ENCODE measurements around the gene PRKAG3. TPM values are rescaled to one million over a fixed set of nuclear protein-coding genes. Genes with fewer than 3 reads are reported as not detected.

PRKAG3 gene
- total and polyA plus RNA-seq, 4 donors: 0.08 TPM; not detected in 3

DNA sequence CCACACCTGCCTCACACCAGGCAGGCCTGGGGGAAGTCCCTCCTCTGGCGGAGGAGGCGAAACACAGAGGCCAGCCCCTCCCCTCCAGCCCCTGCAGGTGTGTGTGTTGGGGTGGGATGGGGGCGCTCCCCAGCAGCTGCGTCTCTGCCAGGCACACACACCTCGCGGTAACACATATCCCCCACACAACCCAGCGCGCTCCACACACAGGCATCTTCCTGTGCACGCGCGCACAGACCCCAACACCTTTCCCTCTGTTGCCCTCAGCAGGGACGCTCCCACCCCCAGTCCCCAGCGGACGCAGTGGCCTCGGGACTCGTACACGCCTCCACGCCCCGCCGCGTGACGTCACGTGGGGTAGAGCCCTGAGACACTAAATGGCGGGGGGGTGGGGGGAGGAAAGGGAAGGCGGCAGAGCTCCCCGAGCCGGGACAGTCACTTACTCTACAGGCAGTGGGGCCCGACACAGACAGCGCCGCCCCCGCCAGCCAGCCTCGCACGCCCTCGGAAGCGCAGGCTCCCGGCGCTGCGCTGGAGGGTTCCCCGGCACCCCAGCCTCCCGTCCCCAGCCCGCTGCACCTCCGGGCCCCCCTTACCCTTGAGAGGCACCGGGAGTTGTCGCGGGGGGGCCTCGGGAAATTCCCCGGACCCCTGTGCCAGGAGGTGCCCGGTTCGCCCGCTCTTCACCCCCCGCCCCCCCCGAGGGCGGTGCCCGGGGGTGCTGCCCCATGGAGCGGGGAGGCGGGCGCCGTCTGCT lies 48.7 kb upstream of the PRKAG3 start, which contains the start of gene WNT10A:
Gene WNT10A (plus strand): TSS at position 751 of the 757 bp plus-strand sequence. CDS start 144 bp downstream, outside the sequence.
- Histone ChIP-seq H3K27ac (ENCODE audit: low read depth in 1 of 2, low read length in 2 of 2) (no peak within 1 kb of the TSS), H3K9ac (ENCODE audit: low read depth in 1 of 2, low read length in 2 of 2) (no peak within 1 kb of the TSS), H3K27me3 (ENCODE audit: control insufficient read depth in 4 of 4, insufficient read depth in 4 of 4, low read length in 3 of 4) (peaks cover 2 to 33% (median 11%) of the 10 kb centered on the region in 4 donors), H3K36me3 (ENCODE audit: control insufficient read depth in 4 of 4, insufficient read depth in 3 of 4, low read depth in 1 of 4, low read length in 3 of 4) (no peaks in the 10 kb centered on the region), H3K4me1 (ENCODE audit: control insufficient read depth in 4 of 4, insufficient read depth in 4 of 4, low read length in 3 of 4) (peaks cover 3 to 13% (median 10%) of the 10 kb centered on the region in 4 donors), H3K9me3 (ENCODE audit: control insufficient read depth in 4 of 4, low read length in 3 of 4) (no peaks in the 10 kb centered on the region), H3K4me3 (ENCODE audit: low read depth in 1 of 3, low read length in 3 of 3) (peak within 1 kb of the TSS in 1 of 3 donors; percentile 18)
- 3% methylated on average over 58 of the region's 58 CpGs for WGBS
- no peak for DNase-seq (ENCODE audit: low spot score)
- TF ChIP-seq HNF4A (conservative IDR thresholded peaks at IDR 0.05): no peak
- no peak for TF ChIP-seq YY1 (IDR thresholded peaks at IDR 0.05)
- TF ChIP-seq EGR1 (IDR thresholded peaks at IDR 0.05; ENCODE audit: low read depth in 2 of 2): no peak
- TF ChIP-seq, protein P1, sequence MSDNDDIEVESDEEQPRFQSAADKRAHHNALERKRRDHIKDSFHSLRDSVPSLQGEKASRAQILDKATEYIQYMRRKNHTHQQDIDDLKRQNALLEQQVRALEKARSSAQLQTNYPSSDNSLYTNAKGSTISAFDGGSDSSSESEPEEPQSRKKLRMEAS (IDR thresholded peaks at IDR 0.05): no peak
- no peak for TF ChIP-seq REST (IDR thresholded peaks at IDR 0.05)
- no peak for TF ChIP-seq SP1 (IDR thresholded peaks at IDR 0.05)
- TF ChIP-seq FOXA1 (IDR thresholded peaks at IDR 0.05): no peak
- no peak for TF ChIP-seq NR2F2 (IDR thresholded peaks at IDR 0.05)
- TF ChIP-seq, protein P2, sequence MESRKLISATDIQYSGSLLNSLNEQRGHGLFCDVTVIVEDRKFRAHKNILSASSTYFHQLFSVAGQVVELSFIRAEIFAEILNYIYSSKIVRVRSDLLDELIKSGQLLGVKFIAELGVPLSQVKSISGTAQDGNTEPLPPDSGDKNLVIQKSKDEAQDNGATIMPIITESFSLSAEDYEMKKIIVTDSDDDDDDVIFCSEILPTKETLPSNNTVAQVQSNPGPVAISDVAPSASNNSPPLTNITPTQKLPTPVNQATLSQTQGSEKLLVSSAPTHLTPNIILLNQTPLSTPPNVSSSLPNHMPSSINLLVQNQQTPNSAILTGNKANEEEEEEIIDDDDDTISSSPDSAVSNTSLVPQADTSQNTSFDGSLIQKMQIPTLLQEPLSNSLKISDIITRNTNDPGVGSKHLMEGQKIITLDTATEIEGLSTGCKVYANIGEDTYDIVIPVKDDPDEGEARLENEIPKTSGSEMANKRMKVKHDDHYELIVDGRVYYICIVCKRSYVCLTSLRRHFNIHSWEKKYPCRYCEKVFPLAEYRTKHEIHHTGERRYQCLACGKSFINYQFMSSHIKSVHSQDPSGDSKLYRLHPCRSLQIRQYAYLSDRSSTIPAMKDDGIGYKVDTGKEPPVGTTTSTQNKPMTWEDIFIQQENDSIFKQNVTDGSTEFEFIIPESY (IDR thresholded peaks at IDR 0.05): no peak
- TF ChIP-seq, protein P3, sequence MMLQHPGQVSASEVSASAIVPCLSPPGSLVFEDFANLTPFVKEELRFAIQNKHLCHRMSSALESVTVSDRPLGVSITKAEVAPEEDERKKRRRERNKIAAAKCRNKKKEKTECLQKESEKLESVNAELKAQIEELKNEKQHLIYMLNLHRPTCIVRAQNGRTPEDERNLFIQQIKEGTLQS (IDR thresholded peaks at IDR 0.05): no peak
- no peak for TF ChIP-seq GABPA (IDR thresholded peaks at IDR 0.05 in 1 of 2, conservative IDR thresholded peaks at IDR 0.05 in 1 of 2)
- TF ChIP-seq HNF4G (IDR thresholded peaks at IDR 0.05): no peak
- no peak for TF ChIP-seq TAF1 (conservative IDR thresholded peaks at IDR 0.05)
- no peak for TF ChIP-seq CTCF (IDR thresholded peaks at IDR 0.05; ENCODE audit: low read depth, low read length, missing input control)
- TF ChIP-seq RXRA (IDR thresholded peaks at IDR 0.05): no peak
- TF ChIP-seq RAD21 (IDR thresholded peaks at IDR 0.05): no peak
- no peak for TF ChIP-seq FOXA2 (IDR thresholded peaks at IDR 0.05)
